NCI-H2196 (cell line): ENCODE results near the gene SNAPC3.
A peak's percentile ranks its signal among the peaks of the same experiment; 100 is the strongest.

ENCODE experiments used
- DNase-seq: peaks from one replicate; lab custom pipeline; 2025; ENCODE audit not compliant: unreplicated experiment; lab: John Stamatoyannopoulos, UW

The SNAPC3 gene

DNA sequence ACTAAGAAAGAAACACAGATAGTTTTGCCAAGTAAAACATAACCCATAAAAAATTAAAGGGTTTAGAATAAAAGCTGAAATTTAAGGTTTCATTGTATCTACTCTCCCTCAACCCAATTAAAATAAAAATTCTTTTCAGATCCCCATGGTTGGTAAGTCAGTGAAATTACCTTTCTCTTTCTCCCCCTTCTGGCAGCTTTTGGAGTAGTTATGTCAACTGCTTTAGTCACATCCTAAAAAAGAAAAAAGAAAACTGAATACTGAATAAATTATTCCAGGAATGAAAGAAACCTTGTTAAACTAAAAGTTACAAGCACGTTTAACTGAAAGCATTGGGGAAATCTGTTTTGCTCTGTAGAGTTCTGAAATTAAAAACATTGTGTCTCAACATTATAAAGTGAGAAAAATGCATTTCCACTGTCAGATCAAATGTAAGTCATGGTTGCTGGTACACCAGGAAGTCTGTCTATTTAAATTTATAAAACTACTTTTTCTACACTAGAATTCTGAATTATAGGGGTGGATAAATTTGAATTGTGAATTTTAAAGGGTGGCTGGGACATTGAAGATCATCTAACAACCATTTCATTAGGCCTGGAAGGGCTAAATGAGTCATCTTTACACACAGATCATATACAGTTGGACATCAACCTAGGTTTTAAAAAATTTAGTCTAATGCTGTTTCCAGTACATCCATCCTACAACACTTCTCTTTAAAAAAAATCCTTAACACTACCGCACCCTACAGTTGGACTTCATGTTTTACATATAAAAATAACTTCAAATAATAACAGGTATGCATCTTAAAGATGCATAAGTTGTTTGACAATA lies 63.4 kb downstream of the SNAPC3 start:
- peak; percentile 57 for DNase-seq

DNA sequence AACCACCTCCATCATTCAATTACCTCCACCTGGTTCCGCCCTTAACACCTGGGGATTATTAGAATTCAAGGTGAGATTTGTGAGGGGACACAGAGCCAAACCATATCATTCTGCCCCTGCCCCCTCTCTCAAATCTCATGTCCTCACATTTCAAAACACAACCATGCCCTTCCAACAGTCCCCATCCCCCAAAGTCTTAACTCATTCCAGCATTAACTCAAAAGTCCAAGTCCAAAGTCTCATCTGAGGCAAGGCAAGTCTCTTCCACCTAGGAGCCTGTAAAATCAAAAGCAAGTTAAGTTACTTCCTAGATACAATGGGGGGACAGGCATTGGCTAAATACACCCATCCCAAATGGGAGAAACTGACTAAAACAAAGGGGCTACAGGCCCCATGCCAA lies 69.3 kb downstream of the SNAPC3 start:
- no peak for DNase-seq

DNA sequence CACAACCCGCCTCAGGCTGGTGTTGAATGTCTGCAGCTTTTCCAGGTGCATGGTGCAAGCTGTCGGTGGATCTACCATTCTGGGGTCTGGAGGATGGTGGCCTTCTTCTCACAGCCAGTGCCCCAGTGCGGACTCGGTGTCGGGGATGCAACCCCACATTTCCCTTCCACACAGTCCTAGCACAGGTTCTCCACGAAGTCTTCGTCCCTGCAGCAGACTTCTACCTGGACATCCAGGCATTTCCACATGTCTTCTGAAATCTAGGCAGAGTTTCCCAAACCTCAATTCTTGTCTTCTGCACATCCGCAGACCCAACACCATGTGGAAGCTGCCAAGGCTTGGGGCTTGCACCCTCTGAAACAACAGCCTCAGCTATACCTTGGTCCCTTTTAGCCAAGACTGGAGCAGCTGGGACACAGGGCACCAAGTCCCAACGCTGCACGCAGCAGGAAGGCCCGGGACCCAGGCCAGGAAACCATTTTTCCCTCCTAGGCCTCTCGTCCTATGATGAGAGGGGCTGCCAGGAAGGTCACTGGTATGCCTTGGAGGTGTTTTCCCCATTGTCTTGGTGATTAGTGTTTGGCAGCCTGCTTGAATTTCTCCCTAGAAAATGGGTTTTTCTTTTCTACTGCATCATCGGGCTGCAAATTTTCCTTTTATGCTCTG lies 69.9 kb downstream of the SNAPC3 start:
- no peak for DNase-seq

DNA sequence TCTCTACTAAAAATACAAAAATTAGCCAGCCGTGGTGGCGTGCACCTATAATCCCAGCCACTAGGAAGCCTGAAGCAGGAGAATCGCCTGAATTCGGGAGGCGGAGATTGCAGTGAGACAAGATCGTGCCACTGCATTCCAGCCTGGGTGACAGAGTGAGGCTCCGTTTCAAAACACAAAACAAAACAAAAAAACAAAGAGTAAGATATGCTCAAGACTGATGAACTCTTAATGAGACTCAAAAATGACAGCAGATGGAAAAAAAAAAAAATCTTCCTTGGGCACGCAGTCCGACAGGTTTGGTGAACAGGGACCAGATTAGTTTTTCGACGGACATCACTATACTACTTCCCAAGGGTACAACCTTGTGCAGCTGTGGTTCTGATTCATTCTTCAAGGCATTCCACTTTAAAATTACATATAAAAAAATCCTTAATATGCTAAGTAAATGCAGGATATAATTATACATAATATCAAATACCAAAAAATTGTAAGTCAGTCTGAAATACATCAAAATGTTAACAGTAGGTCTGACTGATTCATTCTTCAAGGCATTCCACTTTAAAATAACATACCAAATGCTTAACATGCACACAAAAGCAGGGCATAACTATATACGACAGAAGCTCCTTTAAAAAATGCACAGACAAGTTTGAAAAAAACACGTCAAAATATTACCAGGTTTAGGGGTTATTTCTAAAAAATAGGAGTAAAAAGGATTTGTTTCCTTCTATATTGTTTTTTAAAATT lies 75.7 kb downstream of the SNAPC3 start:
- no peak for DNase-seq

DNA sequence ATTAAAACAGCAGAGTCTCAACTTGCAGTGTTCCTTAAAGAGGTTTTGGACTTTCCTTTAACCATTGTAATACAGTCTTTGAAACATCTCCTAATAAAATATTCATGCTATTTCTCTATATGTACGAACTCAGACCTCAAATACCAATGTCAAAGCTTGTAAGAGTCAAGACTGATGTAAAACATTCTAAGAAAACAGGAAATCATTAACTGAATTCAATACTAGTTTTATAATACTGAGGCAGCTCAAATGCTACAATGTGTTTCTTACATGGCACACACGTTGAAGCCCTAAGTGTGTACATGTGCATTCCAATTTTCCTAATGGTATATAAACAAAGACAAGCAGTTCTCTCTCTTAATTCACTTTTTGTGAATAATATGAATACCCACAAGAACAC lies 76.5 kb downstream of the SNAPC3 start:
- no peak for DNase-seq

DNA sequence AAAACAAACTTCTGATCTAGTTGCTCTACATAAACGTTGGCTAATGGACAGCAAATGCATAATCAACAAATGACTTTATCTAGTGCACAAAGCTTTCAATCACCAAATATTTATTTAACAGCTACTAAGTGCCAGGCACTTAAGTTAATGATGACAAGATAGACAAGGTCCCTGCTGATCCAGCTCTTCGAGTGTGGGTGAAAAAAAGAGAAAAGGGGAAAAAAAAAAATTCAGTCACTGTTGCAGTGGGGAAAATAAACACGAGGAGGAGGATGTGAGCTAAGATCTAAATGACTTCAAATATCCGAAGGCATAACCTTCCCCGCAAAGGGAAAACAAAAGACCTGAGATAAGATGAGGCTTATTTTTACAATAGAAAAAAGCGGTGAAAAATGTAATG lies 78.5 kb downstream of the SNAPC3 start:
- no peak for DNase-seq

DNA sequence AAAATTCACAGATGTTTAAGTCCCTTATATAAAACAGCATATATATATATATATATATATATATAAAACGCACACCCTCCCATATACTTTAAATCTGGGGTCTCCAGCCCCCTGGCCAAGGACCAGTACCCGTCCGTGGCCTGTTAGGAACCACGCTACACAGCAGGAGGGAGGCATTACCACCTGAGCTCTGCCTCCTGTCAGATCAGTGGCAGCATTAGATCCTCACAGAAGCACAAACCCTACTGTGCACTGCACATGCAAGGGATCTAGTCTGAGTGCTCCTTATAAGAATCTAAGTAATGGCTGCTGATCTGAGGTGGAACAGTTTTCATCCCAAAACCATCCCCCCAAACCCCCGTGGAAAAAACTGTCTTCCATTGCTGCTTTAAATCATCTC lies 79.1 kb downstream of the SNAPC3 start:
- no peak for DNase-seq

DNA sequence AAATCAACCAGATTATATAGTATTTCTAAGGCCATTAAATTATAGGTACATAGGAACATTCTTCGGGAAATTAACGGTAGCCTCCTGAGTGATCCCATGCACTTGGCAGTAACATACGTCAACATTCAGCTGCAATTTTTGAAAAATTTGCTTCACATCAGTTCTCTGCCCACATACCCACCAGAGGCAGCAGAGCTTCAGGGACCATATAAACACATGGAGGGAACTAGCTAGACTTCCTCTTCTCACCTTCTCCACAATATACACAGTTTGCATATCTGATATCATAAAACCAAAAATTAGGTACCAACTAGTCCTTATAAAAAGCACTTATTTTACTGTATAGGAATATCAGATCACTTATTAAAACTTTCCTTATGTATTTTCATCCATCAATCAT lies 83.2 kb downstream of the SNAPC3 start:
- DNase-seq = no peak

DNA sequence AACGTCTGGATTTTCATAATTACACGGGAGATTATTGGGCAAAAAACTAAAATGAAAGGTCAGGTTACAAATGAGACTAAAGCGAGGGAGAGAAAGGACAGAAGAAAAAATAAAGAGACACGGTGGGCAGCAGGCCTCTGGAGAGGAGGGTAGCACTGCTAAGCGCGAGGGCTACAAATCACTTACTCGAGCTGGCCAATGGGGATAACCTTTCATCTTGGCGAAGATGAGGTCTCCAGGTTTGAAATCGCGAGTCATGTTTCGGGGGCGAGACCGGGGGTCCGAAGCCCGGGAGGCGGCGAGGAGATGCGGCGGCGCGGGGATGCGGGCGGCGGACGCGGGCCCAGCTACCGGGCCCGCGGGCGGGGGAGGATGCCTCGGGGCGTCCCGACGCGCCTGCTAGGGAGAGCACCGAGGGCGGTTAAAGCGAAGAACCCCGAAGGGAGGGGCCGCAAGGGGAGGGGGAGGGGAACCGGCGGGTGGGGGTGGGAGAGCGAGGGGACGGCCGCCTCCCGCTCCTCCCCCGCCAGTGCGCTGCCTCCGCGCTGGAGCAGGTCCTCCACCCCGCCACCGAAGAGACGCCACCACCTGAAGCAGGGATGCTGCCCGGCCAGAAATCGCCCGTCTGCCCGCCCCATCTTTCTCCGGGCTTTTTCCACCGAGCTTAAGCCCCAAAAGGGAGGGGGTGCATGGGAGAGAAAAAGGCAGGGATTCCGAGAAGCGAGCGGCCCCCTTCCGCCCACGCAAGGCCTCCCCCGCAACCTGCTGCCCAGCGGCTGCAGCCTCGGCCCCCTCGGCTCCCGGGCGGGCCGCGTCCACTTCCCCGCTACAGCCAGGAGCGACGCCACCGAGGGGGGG lies 87.5 kb downstream of the SNAPC3 start:
- DNase-seq = peak; percentile 66

DNA sequence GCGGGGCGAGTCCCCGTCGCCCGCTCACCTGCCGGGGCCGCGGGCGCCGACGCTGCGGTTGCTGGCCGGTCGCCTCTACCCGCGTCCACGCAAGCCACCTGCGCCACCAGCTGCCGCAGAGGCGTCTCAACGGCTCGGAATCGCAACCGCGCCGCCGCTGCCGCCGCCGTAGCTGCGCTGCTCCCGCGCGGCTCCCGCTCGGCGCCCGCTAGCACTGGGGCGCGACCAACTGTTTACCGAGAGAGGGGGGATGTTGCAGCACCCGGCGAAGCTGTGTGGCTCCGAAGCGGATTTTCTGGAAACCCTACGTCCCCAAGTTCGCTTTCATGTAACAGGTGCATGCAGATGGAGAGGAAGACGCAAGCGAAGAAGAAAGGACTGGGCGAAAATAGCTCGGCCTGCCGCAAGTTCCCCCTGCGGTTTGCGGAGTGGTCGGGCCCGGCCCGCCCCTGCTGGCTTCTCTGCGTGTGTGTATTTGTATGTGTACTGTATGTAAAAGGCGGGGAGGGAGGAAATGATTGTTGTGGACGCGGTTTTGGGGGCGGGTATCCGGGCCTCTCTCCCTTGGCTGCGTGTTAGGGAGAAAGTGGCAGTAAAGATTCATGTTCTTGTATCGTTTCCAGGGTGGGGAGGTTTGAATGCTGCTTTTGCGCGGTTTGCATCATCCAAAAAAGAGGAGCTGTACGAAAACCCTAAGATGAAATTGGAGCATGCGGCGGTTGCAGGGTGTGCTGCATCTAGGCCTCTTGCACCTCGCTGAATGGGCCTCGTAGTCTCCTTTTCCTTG lies 88.3 kb downstream of the SNAPC3 start, which contains the start of gene PSIP1:
Gene PSIP1 (minus strand): TSS at position 182 of the 787 bp plus-strand sequence. CDS start 782 bp downstream, outside the sequence.
- DNase-seq = peak; percentile 98
